Activated naive CD8-positive, alpha-beta T cell treated with anti-CD3 and anti-CD28 coated beads, Interleukin-2, amount 50 U/mL, for 24 hours (primary cell): ENCODE data around the gene SHE.
"Not testable (repeated sequence)": the region's sequence is repeated elsewhere in the genome, so short reads cannot be mapped to it uniquely, and the experiment has no call there.

Experiments used
- ATAC-seq: fragments of 150-1000 bp; cut with Tn5 transposase; one replicate; pipeline ENCODE4 v1.10.0; 2021
- DNase-seq: peaks from one replicate; pipeline ENCODE4 v3.0.0; 2021
- H3K27ac Mint-ChIP-seq: one replicate; pipeline ENCODE4 v1.8.0; 2021; ENCODE audit warnings: mild to moderate bottlenecking, mixed read lengths
- H3K27me3 Mint-ChIP-seq: one replicate; pipeline ENCODE4 v1.8.0; 2021; ENCODE audit warnings: mixed read lengths
- H3K36me3 Mint-ChIP-seq: one replicate; pipeline ENCODE4 v1.8.0; 2021; ENCODE audit warnings: low read depth, mixed read lengths
- H3K4me1 Mint-ChIP-seq: one replicate; pipeline ENCODE4 v1.8.0; 2021; ENCODE audit warnings: mixed read lengths
- H3K4me3 Mint-ChIP-seq: one replicate; pipeline ENCODE4 v1.8.0; 2021; ENCODE audit warnings: mild to moderate bottlenecking, moderate library complexity, mixed read lengths
- H3K9me3 Mint-ChIP-seq: one replicate; pipeline ENCODE4 v1.8.0; 2021; ENCODE audit warnings: mixed read lengths

Gene SHE

GRCh38 chr1:154502066-154502743 lies at the start of gene SHE, which contains the start of gene TDRD10:
TSS of gene SHE (minus strand) at chr1:154502412. CDS start at chr1:154502026, 386 bp downstream.
TSS of gene TDRD10 (plus strand) at chr1:154502219. CDS start at chr1:154506904, 4,685 bp downstream.
- Mint-ChIP-seq H3K36me3 (no peaks in the 10 kb centered on the region), H3K9me3 (no peaks in the 10 kb centered on the region), H3K27ac (no peak within 1 kb of the TSS), H3K27me3 (peaks cover 61% of the 10 kb centered on the region), H3K4me1 (peaks cover 18% of the 10 kb centered on the region), H3K4me3 (peak within 1 kb of the TSS; percentile 6)
- ATAC-seq: no peak
- DNase-seq: no peak

- Mint-ChIP-seq H3K4me1 (peaks cover 18% of the 10 kb centered on the region), H3K36me3 (peaks cover 51% of the 10 kb centered on the region), H3K9me3 (no peaks in the 10 kb centered on the region), H3K27ac (no peak overlapping the region), H3K27me3 (no peaks in the 10 kb centered on the region), H3K4me3 (no peak overlapping the region)
- DNase-seq (no peak), ATAC-seq (no peak)
Measured at GRCh38 chr1:154551474-154551873, 49.3 kb upstream of the SHE start.

- no peaks in the 10 kb centered on the region for H3K9me3 Mint-ChIP-seq
- H3K36me3 Mint-ChIP-seq: peaks cover 51% of the 10 kb centered on the region
- no peak for ATAC-seq
- DNase-seq: no peak
- no peak overlapping the region for H3K27ac Mint-ChIP-seq
- peaks cover 11% of the 10 kb centered on the region for H3K4me1 Mint-ChIP-seq
- no peaks in the 10 kb centered on the region for H3K27me3 Mint-ChIP-seq
- no peak overlapping the region for H3K4me3 Mint-ChIP-seq
Measured at GRCh38 chr1:154550657-154551056, 48.4 kb upstream of the SHE start.

- DNase-seq: no peak
- no peaks in the 10 kb centered on the region for H3K27me3 Mint-ChIP-seq
- no peaks in the 10 kb centered on the region for H3K9me3 Mint-ChIP-seq
- no peak overlapping the region for H3K4me3 Mint-ChIP-seq
- ATAC-seq: no peak
- no peak overlapping the region for H3K27ac Mint-ChIP-seq
- peaks cover 10% of the 10 kb centered on the region for H3K4me1 Mint-ChIP-seq
- H3K36me3 Mint-ChIP-seq: peaks cover 48% of the 10 kb centered on the region
Measured at GRCh38 chr1:154550070-154550469, 47.9 kb upstream of the SHE start.

GRCh38 chr1:154549202-154549770 lies 47.1 kb upstream of the SHE start:
- DNase-seq (no peak), ATAC-seq (no peak)
- H3K4me3 Mint-ChIP-seq: no peak overlapping the region
- H3K4me1 Mint-ChIP-seq: peaks cover 9% of the 10 kb centered on the region
- H3K27me3 Mint-ChIP-seq: no peaks in the 10 kb centered on the region
- H3K9me3 Mint-ChIP-seq: no peaks in the 10 kb centered on the region
- no peak overlapping the region for H3K27ac Mint-ChIP-seq
- H3K36me3 Mint-ChIP-seq: peaks cover 41% of the 10 kb centered on the region

GRCh38 chr1:154548028-154548427 lies 45.8 kb upstream of the SHE start:
- Mint-ChIP-seq H3K4me3 (no peak overlapping the region), H3K9me3 (no peaks in the 10 kb centered on the region), H3K27me3 (no peaks in the 10 kb centered on the region), H3K36me3 (peaks cover 31% of the 10 kb centered on the region), H3K27ac (no peak overlapping the region), H3K4me1 (peaks cover 9% of the 10 kb centered on the region)
- DNase-seq: no peak
- no peak for ATAC-seq

- H3K4me3 Mint-ChIP-seq: no peak overlapping the region
- no peak for ATAC-seq
- no peak overlapping the region for H3K27ac Mint-ChIP-seq
- peaks cover 9% of the 10 kb centered on the region for H3K4me1 Mint-ChIP-seq
- H3K36me3 Mint-ChIP-seq: peaks cover 29% of the 10 kb centered on the region
- DNase-seq: no peak
- H3K27me3 Mint-ChIP-seq: no peaks in the 10 kb centered on the region
- H3K9me3 Mint-ChIP-seq: no peaks in the 10 kb centered on the region
Measured at GRCh38 chr1:154547105-154547732, 45.0 kb upstream of the SHE start.

GRCh38 chr1:154546264-154547063 lies 44.3 kb upstream of the SHE start:
- Mint-ChIP-seq H3K27ac (no peak overlapping the region), H3K4me3 (no peak overlapping the region), H3K36me3 (peaks cover 25% of the 10 kb centered on the region), H3K4me1 (peaks cover 9% of the 10 kb centered on the region), H3K9me3 (no peaks in the 10 kb centered on the region), H3K27me3 (no peaks in the 10 kb centered on the region)
- ATAC-seq: peak; percentile 88
- peak; percentile 65 for DNase-seq

- DNase-seq: no peak
- ATAC-seq: no peak
- no peak overlapping the region for H3K27ac Mint-ChIP-seq
- no peaks in the 10 kb centered on the region for H3K9me3 Mint-ChIP-seq
- H3K27me3 Mint-ChIP-seq: peaks cover 13% of the 10 kb centered on the region
- no peak overlapping the region for H3K4me3 Mint-ChIP-seq
- H3K4me1 Mint-ChIP-seq: no peaks in the 10 kb centered on the region
- no peaks in the 10 kb centered on the region for H3K36me3 Mint-ChIP-seq
Measured at GRCh38 chr1:154541231-154541630, 39.0 kb upstream of the SHE start.

GRCh38 chr1:154539486-154540483 lies 37.6 kb upstream of the SHE start:
- no peak overlapping the region for H3K27ac Mint-ChIP-seq
- no peaks in the 10 kb centered on the region for H3K4me1 Mint-ChIP-seq
- H3K4me3 Mint-ChIP-seq: no peak overlapping the region
- H3K9me3 Mint-ChIP-seq: no peaks in the 10 kb centered on the region
- peaks cover 15% of the 10 kb centered on the region for H3K27me3 Mint-ChIP-seq
- ATAC-seq (no peak), DNase-seq (no peak)
- no peaks in the 10 kb centered on the region for H3K36me3 Mint-ChIP-seq

GRCh38 chr1:154536570-154536969 lies 34.4 kb upstream of the SHE start:
- no peaks in the 10 kb centered on the region for H3K9me3 Mint-ChIP-seq
- H3K4me3 Mint-ChIP-seq: no peak overlapping the region
- ATAC-seq: no peak
- no peak overlapping the region for H3K27ac Mint-ChIP-seq
- DNase-seq: no peak
- no peaks in the 10 kb centered on the region for H3K4me1 Mint-ChIP-seq
- H3K36me3 Mint-ChIP-seq: no peaks in the 10 kb centered on the region
- H3K27me3 Mint-ChIP-seq: peaks cover 15% of the 10 kb centered on the region

GRCh38 chr1:154533952-154534844 lies 32.0 kb upstream of the SHE start:
- Mint-ChIP-seq H3K9me3 (no peaks in the 10 kb centered on the region), H3K27me3 (peaks cover 9% of the 10 kb centered on the region), H3K27ac (no peak overlapping the region), H3K4me1 (no peaks in the 10 kb centered on the region), H3K4me3 (no peak overlapping the region), H3K36me3 (no peaks in the 10 kb centered on the region)
- DNase-seq: no peak
- no peak for ATAC-seq

GRCh38 chr1:154531950-154532349 lies 29.7 kb upstream of the SHE start:
- H3K9me3 Mint-ChIP-seq, H3K36me3 Mint-ChIP-seq, H3K27me3 Mint-ChIP-seq, H3K4me1 Mint-ChIP-seq, DNase-seq, ATAC-seq, H3K4me3 Mint-ChIP-seq, H3K27ac Mint-ChIP-seq: not testable (repeated sequence)
